ENCODE data around the gene KCNQ1OT1. TPM values are rescaled to one million over a fixed set of nuclear protein-coding genes. Genes with fewer than 3 reads are reported as not detected.

The KCNQ1OT1 gene
- total RNA-seq, 1 experiment from 2014 or later = 2.4 TPM

DNA sequence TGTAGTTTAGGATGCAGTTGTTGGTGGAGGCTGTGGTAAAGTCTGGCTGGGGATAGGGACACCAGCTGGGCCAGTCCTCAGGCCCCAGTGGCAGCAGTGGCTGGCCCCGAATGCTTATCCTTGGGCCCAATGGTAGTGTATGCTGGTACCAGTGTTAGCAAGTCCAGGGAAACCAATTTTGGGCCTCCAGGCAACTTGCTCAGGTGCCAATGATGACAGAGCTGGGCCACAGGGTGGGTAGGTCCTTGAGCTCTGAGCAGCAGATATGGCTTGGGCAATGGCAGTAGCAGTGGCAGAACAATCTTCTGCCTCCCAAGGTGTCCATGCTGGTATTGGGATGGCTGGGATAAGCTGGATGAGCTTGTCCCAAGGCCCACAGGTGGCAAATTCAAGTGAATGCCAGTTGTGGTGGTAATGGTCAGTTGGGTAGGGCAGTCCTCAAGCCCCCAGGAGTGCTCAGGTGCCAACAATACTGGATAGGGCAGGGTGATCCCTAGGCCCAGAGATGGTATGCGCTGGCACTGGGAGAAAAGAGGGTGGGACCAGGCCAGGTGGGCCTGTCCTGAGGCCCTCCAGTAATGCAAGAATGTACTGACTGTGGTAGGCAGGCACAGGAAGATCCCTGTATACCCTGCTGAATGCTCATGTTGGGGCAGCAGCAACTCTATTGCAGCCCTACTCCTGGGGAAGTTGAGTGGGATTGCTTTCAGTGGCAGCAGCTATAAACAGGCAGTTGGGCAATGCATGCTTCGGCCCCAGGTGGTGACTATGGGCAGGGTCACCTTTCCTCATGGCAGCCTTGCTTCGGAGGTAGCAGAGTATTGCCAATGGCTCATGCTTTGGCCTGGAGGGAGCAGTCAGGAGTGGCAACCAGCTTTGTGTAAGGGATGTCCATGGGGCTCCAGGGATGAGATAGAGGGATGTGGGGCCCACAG is 54.7 kb downstream of the KCNQ1OT1 start:
- Mint-ChIP-seq H3K36me3 (peaks cover 94% of the 10 kb centered on the region), H3K9me3 (peaks cover 90% of the 10 kb centered on the region), H3K4me3 (no peak overlapping the region), H3K4me1 (no peaks in the 10 kb centered on the region), H3K27ac (no peak overlapping the region), H3K27me3 (ENCODE audit: low read depth) (peaks cover 100% of the 10 kb centered on the region; the same call in 1 of the 2 replicates)
- POLR2A ChIA-PET = interaction anchor here (0.6 kb wide), 1 partner anchor 266 kb away, joined by 3 read pairs; no protein-coding TSS in a partner anchor
- no peak for ATAC-seq
- TF ChIP-seq, protein P1, sequence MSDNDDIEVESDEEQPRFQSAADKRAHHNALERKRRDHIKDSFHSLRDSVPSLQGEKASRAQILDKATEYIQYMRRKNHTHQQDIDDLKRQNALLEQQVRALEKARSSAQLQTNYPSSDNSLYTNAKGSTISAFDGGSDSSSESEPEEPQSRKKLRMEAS (CRISPR knock-in tag; IDR thresholded peaks at IDR 0.05) = no peak
- TF ChIP-seq, protein P2, sequence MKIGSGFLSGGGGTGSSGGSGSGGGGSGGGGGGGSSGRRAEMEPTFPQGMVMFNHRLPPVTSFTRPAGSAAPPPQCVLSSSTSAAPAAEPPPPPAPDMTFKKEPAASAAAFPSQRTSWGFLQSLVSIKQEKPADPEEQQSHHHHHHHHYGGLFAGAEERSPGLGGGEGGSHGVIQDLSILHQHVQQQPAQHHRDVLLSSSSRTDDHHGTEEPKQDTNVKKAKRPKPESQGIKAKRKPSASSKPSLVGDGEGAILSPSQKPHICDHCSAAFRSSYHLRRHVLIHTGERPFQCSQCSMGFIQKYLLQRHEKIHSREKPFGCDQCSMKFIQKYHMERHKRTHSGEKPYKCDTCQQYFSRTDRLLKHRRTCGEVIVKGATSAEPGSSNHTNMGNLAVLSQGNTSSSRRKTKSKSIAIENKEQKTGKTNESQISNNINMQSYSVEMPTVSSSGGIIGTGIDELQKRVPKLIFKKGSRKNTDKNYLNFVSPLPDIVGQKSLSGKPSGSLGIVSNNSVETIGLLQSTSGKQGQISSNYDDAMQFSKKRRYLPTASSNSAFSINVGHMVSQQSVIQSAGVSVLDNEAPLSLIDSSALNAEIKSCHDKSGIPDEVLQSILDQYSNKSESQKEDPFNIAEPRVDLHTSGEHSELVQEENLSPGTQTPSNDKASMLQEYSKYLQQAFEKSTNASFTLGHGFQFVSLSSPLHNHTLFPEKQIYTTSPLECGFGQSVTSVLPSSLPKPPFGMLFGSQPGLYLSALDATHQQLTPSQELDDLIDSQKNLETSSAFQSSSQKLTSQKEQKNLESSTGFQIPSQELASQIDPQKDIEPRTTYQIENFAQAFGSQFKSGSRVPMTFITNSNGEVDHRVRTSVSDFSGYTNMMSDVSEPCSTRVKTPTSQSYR (CRISPR knock-in tag; IDR thresholded peaks at IDR 0.05) = no peak
- CTCF ChIA-PET = no interaction called here
- no peak for DNase-seq (ENCODE audit: low spot score)

DNA sequence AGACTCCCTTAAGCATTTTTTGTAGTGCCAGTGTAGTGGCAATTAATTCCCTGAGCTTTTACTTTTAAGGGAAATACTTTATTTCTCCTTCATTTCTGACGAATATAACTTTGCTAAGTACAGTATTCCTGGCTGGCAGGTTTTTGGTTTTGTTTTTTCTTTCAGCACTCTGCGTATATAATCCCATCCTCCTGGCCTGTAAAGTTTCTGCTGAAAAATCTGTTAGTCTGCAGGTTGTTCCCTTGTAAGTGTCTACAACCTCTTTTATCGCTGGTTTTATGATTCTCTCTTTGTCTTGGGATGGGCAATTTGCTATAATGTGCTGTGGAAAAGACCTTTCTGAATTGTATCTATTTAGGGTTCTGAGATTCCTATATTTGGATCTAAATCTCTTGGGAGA is 56.0 kb downstream of the KCNQ1OT1 start:
- peaks cover 94% of the 10 kb centered on the region for H3K36me3 Mint-ChIP-seq
- ChIA-PET CTCF (no interaction called here), POLR2A (no interaction called here)
- TF ChIP-seq CBFB (CRISPR knock-in tag; IDR thresholded peaks at IDR 0.05; ENCODE audit: low read depth) = no peak
- TF ChIP-seq, protein P3, sequence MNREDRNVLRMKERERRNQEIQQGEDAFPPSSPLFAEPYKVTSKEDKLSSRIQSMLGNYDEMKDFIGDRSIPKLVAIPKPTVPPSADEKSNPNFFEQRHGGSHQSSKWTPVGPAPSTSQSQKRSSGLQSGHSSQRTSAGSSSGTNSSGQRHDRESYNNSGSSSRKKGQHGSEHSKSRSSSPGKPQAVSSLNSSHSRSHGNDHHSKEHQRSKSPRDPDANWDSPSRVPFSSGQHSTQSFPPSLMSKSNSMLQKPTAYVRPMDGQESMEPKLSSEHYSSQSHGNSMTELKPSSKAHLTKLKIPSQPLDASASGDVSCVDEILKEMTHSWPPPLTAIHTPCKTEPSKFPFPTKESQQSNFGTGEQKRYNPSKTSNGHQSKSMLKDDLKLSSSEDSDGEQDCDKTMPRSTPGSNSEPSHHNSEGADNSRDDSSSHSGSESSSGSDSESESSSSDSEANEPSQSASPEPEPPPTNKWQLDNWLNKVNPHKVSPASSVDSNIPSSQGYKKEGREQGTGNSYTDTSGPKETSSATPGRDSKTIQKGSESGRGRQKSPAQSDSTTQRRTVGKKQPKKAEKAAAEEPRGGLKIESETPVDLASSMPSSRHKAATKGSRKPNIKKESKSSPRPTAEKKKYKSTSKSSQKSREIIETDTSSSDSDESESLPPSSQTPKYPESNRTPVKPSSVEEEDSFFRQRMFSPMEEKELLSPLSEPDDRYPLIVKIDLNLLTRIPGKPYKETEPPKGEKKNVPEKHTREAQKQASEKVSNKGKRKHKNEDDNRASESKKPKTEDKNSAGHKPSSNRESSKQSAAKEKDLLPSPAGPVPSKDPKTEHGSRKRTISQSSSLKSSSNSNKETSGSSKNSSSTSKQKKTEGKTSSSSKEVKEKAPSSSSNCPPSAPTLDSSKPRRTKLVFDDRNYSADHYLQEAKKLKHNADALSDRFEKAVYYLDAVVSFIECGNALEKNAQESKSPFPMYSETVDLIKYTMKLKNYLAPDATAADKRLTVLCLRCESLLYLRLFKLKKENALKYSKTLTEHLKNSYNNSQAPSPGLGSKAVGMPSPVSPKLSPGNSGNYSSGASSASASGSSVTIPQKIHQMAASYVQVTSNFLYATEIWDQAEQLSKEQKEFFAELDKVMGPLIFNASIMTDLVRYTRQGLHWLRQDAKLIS (CRISPR knock-in tag; IDR thresholded peaks at IDR 0.05; ENCODE audit: borderline replicate concordance) = no peak
- no peak for TF ChIP-seq ATF1 (CRISPR knock-in tag; IDR thresholded peaks at IDR 0.05)
- no peak for TF ChIP-seq NFE2L1 (CRISPR knock-in tag; IDR thresholded peaks at IDR 0.05)
- TF ChIP-seq ZNF396 (CRISPR knock-in tag; IDR thresholded peaks at IDR 0.05; ENCODE audit: borderline replicate concordance) = no peak
- TF ChIP-seq GTF2I (CRISPR knock-in tag; conservative IDR thresholded peaks at IDR 0.05) = no peak
- TF ChIP-seq, protein P4, sequence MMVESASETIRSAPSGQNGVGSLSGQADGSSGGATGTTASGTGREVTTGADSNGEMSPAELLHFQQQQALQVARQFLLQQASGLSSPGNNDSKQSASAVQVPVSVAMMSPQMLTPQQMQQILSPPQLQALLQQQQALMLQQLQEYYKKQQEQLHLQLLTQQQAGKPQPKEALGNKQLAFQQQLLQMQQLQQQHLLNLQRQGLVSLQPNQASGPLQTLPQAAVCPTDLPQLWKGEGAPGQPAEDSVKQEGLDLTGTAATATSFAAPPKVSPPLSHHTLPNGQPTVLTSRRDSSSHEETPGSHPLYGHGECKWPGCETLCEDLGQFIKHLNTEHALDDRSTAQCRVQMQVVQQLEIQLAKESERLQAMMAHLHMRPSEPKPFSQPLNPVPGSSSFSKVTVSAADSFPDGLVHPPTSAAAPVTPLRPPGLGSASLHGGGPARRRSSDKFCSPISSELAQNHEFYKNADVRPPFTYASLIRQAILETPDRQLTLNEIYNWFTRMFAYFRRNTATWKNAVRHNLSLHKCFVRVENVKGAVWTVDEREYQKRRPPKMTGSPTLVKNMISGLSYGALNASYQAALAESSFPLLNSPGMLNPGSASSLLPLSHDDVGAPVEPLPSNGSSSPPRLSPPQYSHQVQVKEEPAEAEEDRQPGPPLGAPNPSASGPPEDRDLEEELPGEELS (CRISPR knock-in tag; IDR thresholded peaks at IDR 0.05) = no peak
- TF ChIP-seq ZNF138 (CRISPR knock-in tag; conservative IDR thresholded peaks at IDR 0.05) = no peak
- TF ChIP-seq, protein P5, sequence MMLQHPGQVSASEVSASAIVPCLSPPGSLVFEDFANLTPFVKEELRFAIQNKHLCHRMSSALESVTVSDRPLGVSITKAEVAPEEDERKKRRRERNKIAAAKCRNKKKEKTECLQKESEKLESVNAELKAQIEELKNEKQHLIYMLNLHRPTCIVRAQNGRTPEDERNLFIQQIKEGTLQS (CRISPR knock-in tag; conservative IDR thresholded peaks at IDR 0.05) = no peak
- TF ChIP-seq MYBL2 (CRISPR knock-in tag; IDR thresholded peaks at IDR 0.05) = no peak
- TF ChIP-seq, protein P6, sequence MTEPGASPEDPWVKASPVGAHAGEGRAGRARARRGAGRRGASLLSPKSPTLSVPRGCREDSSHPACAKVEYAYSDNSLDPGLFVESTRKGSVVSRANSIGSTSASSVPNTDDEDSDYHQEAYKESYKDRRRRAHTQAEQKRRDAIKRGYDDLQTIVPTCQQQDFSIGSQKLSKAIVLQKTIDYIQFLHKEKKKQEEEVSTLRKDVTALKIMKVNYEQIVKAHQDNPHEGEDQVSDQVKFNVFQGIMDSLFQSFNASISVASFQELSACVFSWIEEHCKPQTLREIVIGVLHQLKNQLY (CRISPR knock-in tag; IDR thresholded peaks at IDR 0.05) = no peak
- TF ChIP-seq, protein P7, sequence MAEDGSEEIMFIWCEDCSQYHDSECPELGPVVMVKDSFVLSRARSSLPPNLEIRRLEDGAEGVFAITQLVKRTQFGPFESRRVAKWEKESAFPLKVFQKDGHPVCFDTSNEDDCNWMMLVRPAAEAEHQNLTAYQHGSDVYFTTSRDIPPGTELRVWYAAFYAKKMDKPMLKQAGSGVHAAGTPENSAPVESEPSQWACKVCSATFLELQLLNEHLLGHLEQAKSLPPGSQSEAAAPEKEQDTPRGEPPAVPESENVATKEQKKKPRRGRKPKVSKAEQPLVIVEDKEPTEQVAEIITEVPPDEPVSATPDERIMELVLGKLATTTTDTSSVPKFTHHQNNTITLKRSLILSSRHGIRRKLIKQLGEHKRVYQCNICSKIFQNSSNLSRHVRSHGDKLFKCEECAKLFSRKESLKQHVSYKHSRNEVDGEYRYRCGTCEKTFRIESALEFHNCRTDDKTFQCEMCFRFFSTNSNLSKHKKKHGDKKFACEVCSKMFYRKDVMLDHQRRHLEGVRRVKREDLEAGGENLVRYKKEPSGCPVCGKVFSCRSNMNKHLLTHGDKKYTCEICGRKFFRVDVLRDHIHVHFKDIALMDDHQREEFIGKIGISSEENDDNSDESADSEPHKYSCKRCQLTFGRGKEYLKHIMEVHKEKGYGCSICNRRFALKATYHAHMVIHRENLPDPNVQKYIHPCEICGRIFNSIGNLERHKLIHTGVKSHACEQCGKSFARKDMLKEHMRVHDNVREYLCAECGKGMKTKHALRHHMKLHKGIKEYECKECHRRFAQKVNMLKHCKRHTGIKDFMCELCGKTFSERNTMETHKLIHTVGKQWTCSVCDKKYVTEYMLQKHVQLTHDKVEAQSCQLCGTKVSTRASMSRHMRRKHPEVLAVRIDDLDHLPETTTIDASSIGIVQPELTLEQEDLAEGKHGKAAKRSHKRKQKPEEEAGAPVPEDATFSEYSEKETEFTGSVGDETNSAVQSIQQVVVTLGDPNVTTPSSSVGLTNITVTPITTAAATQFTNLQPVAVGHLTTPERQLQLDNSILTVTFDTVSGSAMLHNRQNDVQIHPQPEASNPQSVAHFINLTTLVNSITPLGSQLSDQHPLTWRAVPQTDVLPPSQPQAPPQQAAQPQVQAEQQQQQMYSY (CRISPR knock-in tag; IDR thresholded peaks at IDR 0.05) = no peak
- no peak for TF ChIP-seq PRRX2 (CRISPR knock-in tag; IDR thresholded peaks at IDR 0.05)
- TF ChIP-seq, protein P8, sequence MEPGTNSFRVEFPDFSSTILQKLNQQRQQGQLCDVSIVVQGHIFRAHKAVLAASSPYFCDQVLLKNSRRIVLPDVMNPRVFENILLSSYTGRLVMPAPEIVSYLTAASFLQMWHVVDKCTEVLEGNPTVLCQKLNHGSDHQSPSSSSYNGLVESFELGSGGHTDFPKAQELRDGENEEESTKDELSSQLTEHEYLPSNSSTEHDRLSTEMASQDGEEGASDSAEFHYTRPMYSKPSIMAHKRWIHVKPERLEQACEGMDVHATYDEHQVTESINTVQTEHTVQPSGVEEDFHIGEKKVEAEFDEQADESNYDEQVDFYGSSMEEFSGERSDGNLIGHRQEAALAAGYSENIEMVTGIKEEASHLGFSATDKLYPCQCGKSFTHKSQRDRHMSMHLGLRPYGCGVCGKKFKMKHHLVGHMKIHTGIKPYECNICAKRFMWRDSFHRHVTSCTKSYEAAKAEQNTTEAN (CRISPR knock-in tag; IDR thresholded peaks at IDR 0.05) = no peak
- H3K4me3 Mint-ChIP-seq = no peak overlapping the region
- DNase-seq (ENCODE audit: low spot score) = no peak
- no peak overlapping the region for H3K27ac Mint-ChIP-seq
- H3K9me3 Mint-ChIP-seq = peaks cover 90% of the 10 kb centered on the region
- no peaks in the 10 kb centered on the region for H3K4me1 Mint-ChIP-seq
- ATAC-seq = no peak
- peaks cover 100% of the 10 kb centered on the region; the same call in 1 of the 2 replicates for H3K27me3 Mint-ChIP-seq (ENCODE audit: low read depth)
